Mesenchymal stem cell (in vitro differentiated cells and primary cell): ENCODE data around the gene ZFP62.
A peak's percentile ranks its signal among the peaks of the same experiment; 100 is the strongest.

Experiments
- DNase-seq: peaks from one replicate; pipeline ENCODE4 v3.0.0-alpha.2; 2013
- H2AFZ ChIP-seq: one replicate; pipeline ENCODE4 v1.6.1; 2013; ENCODE audit warnings: low read depth, mild to moderate bottlenecking, control low read depth, inconsistent platforms, low read length, moderate library complexity
- H2AK5ac ChIP-seq: 2 replicates; pipeline ENCODE4 v1.6.1; 2013; ENCODE audit warnings: low read length, moderate library complexity, mild to moderate bottlenecking, inconsistent platforms; ENCODE audit not compliant: severe bottlenecking
- H2BK120ac ChIP-seq: one replicate; pipeline ENCODE4 v1.6.1; 2013; ENCODE audit warnings: low read depth, mild to moderate bottlenecking, inconsistent platforms, low read length, moderate library complexity
- H2BK12ac ChIP-seq, 2 experiments: one replicate each; pipeline ENCODE4 v1.6.1; 2013; ENCODE audit warnings: inconsistent platforms in 2 of 2, low read length in 2 of 2, mild to moderate bottlenecking in 2 of 2, moderate library complexity in 2 of 2, control low read depth in 1 of 2
- H2BK15ac ChIP-seq: one replicate; pipeline ENCODE4 v1.6.1; 2013; ENCODE audit warnings: mild to moderate bottlenecking, low read depth, inconsistent platforms; ENCODE audit not compliant: poor library complexity, severe bottlenecking
- H2BK5ac ChIP-seq: 2 replicates; pipeline ENCODE4 v1.6.1; 2013; ENCODE audit warnings: low read depth, mild to moderate bottlenecking, low read length, control low read depth, inconsistent platforms; ENCODE audit not compliant: poor library complexity, severe bottlenecking
- H3K14ac ChIP-seq, 2 experiments: one replicate each; pipeline ENCODE4 v1.6.1; 2013; ENCODE audit warnings: inconsistent platforms in 2 of 2, low read length in 2 of 2, control low read depth in 1 of 2, mild to moderate bottlenecking in 1 of 2, moderate library complexity in 1 of 2
- H3K18ac ChIP-seq, 2 experiments: one replicate each; pipeline ENCODE4 v1.6.1; 2013; ENCODE audit warnings: inconsistent platforms in 2 of 2, low read length in 2 of 2, control low read depth in 1 of 2, low read depth in 1 of 2, mild to moderate bottlenecking in 1 of 2
- H3K23ac ChIP-seq, 2 experiments: one replicate each; pipeline ENCODE4 v1.6.1; 2013; ENCODE audit warnings: inconsistent platforms in 2 of 2, low read length in 2 of 2, mild to moderate bottlenecking in 2 of 2, moderate library complexity in 2 of 2, control low read depth in 1 of 2
- H3K27ac ChIP-seq: 2 replicates; pipeline ENCODE4 v1.5.1; 2013; ENCODE audit warnings: mild to moderate bottlenecking, moderate library complexity, low read length, control low read depth, inconsistent platforms; ENCODE audit not compliant: poor library complexity, severe bottlenecking
- H3K27me3 ChIP-seq, 2 experiments: 2 replicates each; pipeline versions ENCODE4 v1.6.1 to v1.7.0; 2013; ENCODE audit warnings: low read length in 2 of 2, mild to moderate bottlenecking in 2 of 2, moderate library complexity in 2 of 2, control low read depth in 1 of 2, inconsistent platforms in 1 of 2; ENCODE audit not compliant: control insufficient read depth in 1 of 2, insufficient read depth in 1 of 2
- H3K36me3 ChIP-seq, 2 experiments: 2 replicates each; pipeline versions ENCODE4 v1.6.1 to v1.7.0; 2013; ENCODE audit warnings: low read length in 2 of 2, control low read depth in 1 of 2, inconsistent platforms in 1 of 2, low read depth in 1 of 2, mild to moderate bottlenecking in 1 of 2; ENCODE audit not compliant: insufficient read depth in 2 of 2, control insufficient read depth in 1 of 2
- H3K4ac ChIP-seq, 2 experiments: one replicate each; pipeline ENCODE4 v1.6.1; 2013; ENCODE audit warnings: inconsistent platforms in 2 of 2, low read length in 2 of 2, mild to moderate bottlenecking in 2 of 2, moderate library complexity in 2 of 2, control low read depth in 1 of 2, low read depth in 1 of 2
- H3K4me1 ChIP-seq: 2 replicates; pipeline ENCODE4 v1.6.1; 2013; ENCODE audit warnings: low read depth, low read length, control low read depth; ENCODE audit not compliant: control insufficient read depth, insufficient read depth
- H3K4me2 ChIP-seq: 2 replicates; pipeline ENCODE4 v1.6.1; 2013; ENCODE audit warnings: low read length, mild to moderate bottlenecking, inconsistent platforms; ENCODE audit not compliant: poor library complexity, severe bottlenecking
- H3K4me3 ChIP-seq, 2 experiments: 2 replicates each; pipeline versions ENCODE4 v1.5.1 to v1.7.0; 2013; ENCODE audit warnings: low read length in 2 of 2, mild to moderate bottlenecking in 2 of 2, control low read depth in 1 of 2, low read depth in 1 of 2; ENCODE audit not compliant: insufficient read depth in 1 of 2
- H3K79me1 ChIP-seq: replicated peaks from 2 replicates; pipeline ENCODE4 v1.6.1; 2013; ENCODE audit warnings: mild to moderate bottlenecking, control low read depth, low read length, inconsistent platforms; ENCODE audit not compliant: poor library complexity, severe bottlenecking
- H3K9ac ChIP-seq: 2 replicates; pipeline ENCODE4 v1.7.0; 2013; ENCODE audit warnings: mild to moderate bottlenecking, low read length, moderate library complexity
- H3K9me3 ChIP-seq: 2 replicates; pipeline ENCODE4 v1.7.0; 2013; ENCODE audit warnings: mild to moderate bottlenecking, low read length; ENCODE audit not compliant: control insufficient read depth
- H4K8ac ChIP-seq: one replicate; pipeline ENCODE4 v1.6.1; 2013; ENCODE audit warnings: inconsistent platforms, mild to moderate bottlenecking, low read length, moderate library complexity
- H4K91ac ChIP-seq: one replicate; pipeline ENCODE4 v1.6.1; 2013; ENCODE audit warnings: mild to moderate bottlenecking, low read length, inconsistent platforms
- WGBS: methylation state at CpG from one replicate; pipeline ENCODE4 v1.1.7; 2013; ENCODE audit warnings: mixed read lengths; 5-methylcytosine and 5-hydroxymethylcytosine counted together

The ZFP62 gene

GRCh38 chr5:180844858-180845257, 16.2 kb downstream of the ZFP62 start:
- no peak overlapping the region for H2BK120ac ChIP-seq
- H3K36me3 ChIP-seq, result peaks cover 17 to 45% of the 10 kb centered on the region in 2 experiments
- no peak overlapping the region for H3K4ac ChIP-seq
- H3K27me3 ChIP-seq, result no peaks in the 10 kb centered on the region
- no peak overlapping the region for H3K4me2 ChIP-seq
- H3K18ac ChIP-seq, result no peak overlapping the region
- peaks cover 2% of the 10 kb centered on the region for H3K4me1 ChIP-seq
- no peak overlapping the region for H3K27ac ChIP-seq
- H3K79me1 ChIP-seq, result peaks cover 7% of the 10 kb centered on the region
- H2AK5ac ChIP-seq, result no peak overlapping the region
- no peak overlapping the region for H3K14ac ChIP-seq
- H2BK15ac ChIP-seq, result no peak overlapping the region
- H3K4me3 ChIP-seq, result no peak overlapping the region
- no peak for DNase-seq
- no peak overlapping the region for H2AFZ ChIP-seq
- peaks cover 16% of the 10 kb centered on the region for H3K9me3 ChIP-seq
- H3K23ac ChIP-seq, result no peak overlapping the region
- H4K91ac ChIP-seq, result no peak overlapping the region
- no peak overlapping the region for H2BK12ac ChIP-seq
- no peak overlapping the region for H2BK5ac ChIP-seq
- 94% methylated on average over 1 of the region's 1 CpG for WGBS
- H3K9ac ChIP-seq, result no peak overlapping the region
- no peak overlapping the region for H4K8ac ChIP-seq

DNA sequence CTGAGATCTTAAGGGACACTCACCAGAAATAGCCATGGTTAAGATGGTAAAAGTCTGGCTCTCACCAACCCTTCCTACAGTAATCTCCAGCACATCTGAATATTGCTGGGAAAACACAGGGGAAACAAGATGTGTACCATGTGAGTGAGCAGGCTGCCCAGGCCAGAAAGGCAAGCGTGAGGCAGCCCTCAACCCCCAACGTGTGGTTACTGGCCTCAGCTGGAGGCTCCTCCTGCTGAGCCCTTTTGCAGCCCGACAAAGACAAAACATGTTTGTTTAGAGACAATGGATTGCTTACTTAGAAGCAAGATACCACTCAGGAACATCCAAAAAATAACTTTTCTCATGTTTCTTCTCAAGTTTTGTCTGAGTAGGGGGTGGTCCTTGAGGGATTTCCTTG, 16.6 kb downstream of the ZFP62 start:
- H3K27me3 ChIP-seq, result no peaks in the 10 kb centered on the region
- DNase-seq, result no peak
- H3K4me2 ChIP-seq, result no peak overlapping the region
- 70% methylated on average over 2 of the region's 3 CpGs for WGBS
- H3K4me1 ChIP-seq, result peaks cover 2% of the 10 kb centered on the region
- peak overlapping the region; percentile 16 for H4K8ac ChIP-seq
- H2BK15ac ChIP-seq, result no peak overlapping the region
- H2BK12ac ChIP-seq, result no peak overlapping the region
- H2AK5ac ChIP-seq, result no peak overlapping the region
- H3K4ac ChIP-seq, result no peak overlapping the region
- H2BK5ac ChIP-seq, result no peak overlapping the region
- no peak overlapping the region for H4K91ac ChIP-seq
- H3K79me1 ChIP-seq, result peaks cover 7% of the 10 kb centered on the region
- H3K18ac ChIP-seq, result no peak overlapping the region
- no peak overlapping the region for H3K14ac ChIP-seq
- peaks cover 12% of the 10 kb centered on the region for H3K9me3 ChIP-seq
- no peak overlapping the region for H2BK120ac ChIP-seq
- peaks cover 17 to 41% of the 10 kb centered on the region in 2 experiments for H3K36me3 ChIP-seq
- no peak overlapping the region for H3K9ac ChIP-seq
- no peak overlapping the region for H3K27ac ChIP-seq
- H3K4me3 ChIP-seq, result no peak overlapping the region
- H2AFZ ChIP-seq, result no peak overlapping the region
- H3K23ac ChIP-seq, result no peak overlapping the region

- Histone ChIP-seq H2AK5ac (no peak overlapping the region), H3K4me2 (no peak overlapping the region), H4K8ac (no peak overlapping the region), H2BK120ac (no peak overlapping the region), H3K18ac (no peak overlapping the region), H3K4me3 (no peak overlapping the region), H2BK5ac (no peak overlapping the region), H3K27me3 (no peaks in the 10 kb centered on the region), H3K79me1 (no peaks in the 10 kb centered on the region), H2BK12ac (peak overlapping the region in 1 of 2 experiments; percentile 24), H3K9me3 (no peaks in the 10 kb centered on the region), H3K14ac (no peak overlapping the region), H3K36me3 (peaks cover 4 to 34% of the 10 kb centered on the region in 2 experiments), H3K4ac (no peak overlapping the region), H4K91ac (no peak overlapping the region), H2BK15ac (no peak overlapping the region), H3K27ac (no peak overlapping the region), H3K9ac (no peak overlapping the region), H3K23ac (no peak overlapping the region), H2AFZ (no peak overlapping the region), H3K4me1 (peaks cover 2% of the 10 kb centered on the region)
- 95% methylated on average over 3 of the region's 3 CpGs for WGBS
- DNase-seq, result no peak
These were observed 21.1 kb downstream of the ZFP62 start for GRCh38 chr5:180839935-180840334.

DNA sequence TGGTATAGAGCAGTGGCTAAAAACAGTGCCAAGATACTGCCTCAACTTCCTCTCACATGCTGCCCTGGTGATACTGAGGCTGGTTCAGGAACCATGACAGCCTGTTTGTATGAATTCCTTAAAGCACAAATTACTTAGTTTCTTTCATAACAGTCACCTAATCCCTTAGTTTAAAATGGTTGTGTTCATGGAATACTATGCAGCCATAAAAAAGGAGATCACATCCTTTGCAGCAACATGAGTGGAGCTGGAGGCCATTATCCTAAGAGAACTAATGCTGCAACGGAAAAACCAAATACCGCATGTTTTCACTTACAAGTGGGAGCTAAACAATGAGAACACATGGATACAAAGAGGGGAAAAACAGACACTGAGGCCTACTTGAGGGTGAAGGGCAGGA, 21.8 kb downstream of the ZFP62 start:
- H3K36me3 ChIP-seq, result peaks cover 4 to 41% of the 10 kb centered on the region in 2 experiments
- H4K8ac ChIP-seq, result no peak overlapping the region
- no peak overlapping the region for H2BK12ac ChIP-seq
- H2AK5ac ChIP-seq, result no peak overlapping the region
- H3K9ac ChIP-seq, result no peak overlapping the region
- H2AFZ ChIP-seq, result no peak overlapping the region
- H3K27ac ChIP-seq, result no peak overlapping the region
- H3K79me1 ChIP-seq, result no peaks in the 10 kb centered on the region
- no peak overlapping the region for H4K91ac ChIP-seq
- H3K4me1 ChIP-seq, result no peaks in the 10 kb centered on the region
- DNase-seq, result no peak
- no peaks in the 10 kb centered on the region for H3K9me3 ChIP-seq
- H3K27me3 ChIP-seq, result no peaks in the 10 kb centered on the region
- no peak overlapping the region for H3K23ac ChIP-seq
- no peak overlapping the region for H3K4ac ChIP-seq
- no peak overlapping the region for H2BK15ac ChIP-seq
- no peak overlapping the region for H3K18ac ChIP-seq
- H2BK5ac ChIP-seq, result no peak overlapping the region
- 89% methylated on average over 2 of the region's 2 CpGs for WGBS
- H2BK120ac ChIP-seq, result no peak overlapping the region
- no peak overlapping the region for H3K4me2 ChIP-seq
- no peak overlapping the region for H3K14ac ChIP-seq
- no peak overlapping the region for H3K4me3 ChIP-seq
